Measurements from ENCODE around the gene LYRM1.

Gene LYRM1

DNA sequence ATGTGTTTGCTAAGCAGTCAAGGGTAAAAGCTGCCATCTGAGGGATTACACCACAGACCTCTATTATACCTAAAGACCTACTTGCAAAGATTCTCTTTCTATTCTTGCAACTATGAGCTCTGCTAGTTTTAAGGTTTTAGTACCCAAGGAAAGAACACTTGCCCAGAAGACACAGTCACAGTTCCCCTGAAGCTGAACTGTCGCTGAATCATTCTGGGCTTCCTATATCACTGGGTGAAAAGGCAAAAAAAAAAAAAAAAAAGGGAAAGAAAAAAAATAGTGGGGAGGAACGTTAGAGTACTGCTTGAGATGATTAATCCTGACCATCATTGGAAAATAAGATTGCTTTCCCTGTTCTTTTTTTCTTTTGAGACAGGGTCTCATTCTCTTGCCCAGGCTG lies 37.9 kb downstream of the LYRM1 start:
- Histone ChIP-seq H3K4me1 (ENCODE audit: insufficient read depth, low read length, severe bottlenecking) (no peaks in the 10 kb centered on the region), H3K9me2 (ENCODE audit: low read depth, low read length) (no peaks in the 10 kb centered on the region), H2AFZ (ENCODE audit: low read length) (no peak overlapping the region), H3F3A (ENCODE audit: insufficient read depth, low read length) (no peaks in the 10 kb centered on the region), H3K4me3 (ENCODE audit: low read depth, low read length, poor library complexity, severe bottlenecking) (no peak overlapping the region), H3K9ac (ENCODE audit: low read length) (no peak overlapping the region), H4K20me1 (ENCODE audit: insufficient read depth, low read length) (no peaks in the 10 kb centered on the region), H3K36me3 (ENCODE audit: insufficient read depth, low read length) (no peaks in the 10 kb centered on the region), H3K79me2 (ENCODE audit: insufficient read depth, low read length) (no peaks in the 10 kb centered on the region), H3K9me3 (ENCODE audit: low read length) (no peaks in the 10 kb centered on the region), H3K4me2 (ENCODE audit: low read length) (no peak overlapping the region), H3K27ac (ENCODE audit: low read depth, low read length, poor library complexity, severe bottlenecking) (no peak overlapping the region), H3K27me3 (ENCODE audit: insufficient read depth, low read length) (no peaks in the 10 kb centered on the region; the same call in 1 of the 2 replicates)
- TF ChIP-seq, protein P1, sequence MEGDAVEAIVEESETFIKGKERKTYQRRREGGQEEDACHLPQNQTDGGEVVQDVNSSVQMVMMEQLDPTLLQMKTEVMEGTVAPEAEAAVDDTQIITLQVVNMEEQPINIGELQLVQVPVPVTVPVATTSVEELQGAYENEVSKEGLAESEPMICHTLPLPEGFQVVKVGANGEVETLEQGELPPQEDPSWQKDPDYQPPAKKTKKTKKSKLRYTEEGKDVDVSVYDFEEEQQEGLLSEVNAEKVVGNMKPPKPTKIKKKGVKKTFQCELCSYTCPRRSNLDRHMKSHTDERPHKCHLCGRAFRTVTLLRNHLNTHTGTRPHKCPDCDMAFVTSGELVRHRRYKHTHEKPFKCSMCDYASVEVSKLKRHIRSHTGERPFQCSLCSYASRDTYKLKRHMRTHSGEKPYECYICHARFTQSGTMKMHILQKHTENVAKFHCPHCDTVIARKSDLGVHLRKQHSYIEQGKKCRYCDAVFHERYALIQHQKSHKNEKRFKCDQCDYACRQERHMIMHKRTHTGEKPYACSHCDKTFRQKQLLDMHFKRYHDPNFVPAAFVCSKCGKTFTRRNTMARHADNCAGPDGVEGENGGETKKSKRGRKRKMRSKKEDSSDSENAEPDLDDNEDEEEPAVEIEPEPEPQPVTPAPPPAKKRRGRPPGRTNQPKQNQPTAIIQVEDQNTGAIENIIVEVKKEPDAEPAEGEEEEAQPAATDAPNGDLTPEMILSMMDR (IDR thresholded peaks at IDR 0.05; ENCODE audit: low read length), result no peak
- no peak for TF ChIP-seq EZH2 (IDR thresholded peaks at IDR 0.05; ENCODE audit: borderline replicate concordance, low read length)

- Histone ChIP-seq H3K4me2 (ENCODE audit: low read length) (no peak overlapping the region), H3K36me3 (ENCODE audit: insufficient read depth, low read length) (no peaks in the 10 kb centered on the region), H4K20me1 (ENCODE audit: insufficient read depth, low read length) (no peaks in the 10 kb centered on the region), H3K4me1 (ENCODE audit: insufficient read depth, low read length, severe bottlenecking) (no peaks in the 10 kb centered on the region), H3K27me3 (ENCODE audit: insufficient read depth, low read length) (no peaks in the 10 kb centered on the region; the same call in 1 of the 2 replicates), H3K9me2 (ENCODE audit: low read depth, low read length) (no peaks in the 10 kb centered on the region), H3K27ac (ENCODE audit: low read depth, low read length, poor library complexity, severe bottlenecking) (no peak overlapping the region), H3K9ac (ENCODE audit: low read length) (no peak overlapping the region), H2AFZ (ENCODE audit: low read length) (no peak overlapping the region), H3K79me2 (ENCODE audit: insufficient read depth, low read length) (no peaks in the 10 kb centered on the region), H3K4me3 (ENCODE audit: low read depth, low read length, poor library complexity, severe bottlenecking) (no peak overlapping the region), H3K9me3 (ENCODE audit: low read length) (no peaks in the 10 kb centered on the region), H3F3A (ENCODE audit: insufficient read depth, low read length) (no peaks in the 10 kb centered on the region)
- no peak for TF ChIP-seq EZH2 (IDR thresholded peaks at IDR 0.05; ENCODE audit: borderline replicate concordance, low read length)
- TF ChIP-seq, protein P1 (IDR thresholded peaks at IDR 0.05; ENCODE audit: low read length), result no peak
Measured at GRCh38 chr16:20939611-20940010, 39.0 kb downstream of the LYRM1 start.

GRCh38 chr16:20940871-20941635 lies 40.5 kb downstream of the LYRM1 start:
- no peak overlapping the region for H3K9ac ChIP-seq (ENCODE audit: low read length)
- H3K79me2 ChIP-seq (ENCODE audit: insufficient read depth, low read length), result no peaks in the 10 kb centered on the region
- H3K4me2 ChIP-seq (ENCODE audit: low read length), result no peak overlapping the region
- H3K4me3 ChIP-seq (ENCODE audit: low read depth, low read length, poor library complexity, severe bottlenecking), result no peak overlapping the region
- no peaks in the 10 kb centered on the region for H3K4me1 ChIP-seq (ENCODE audit: insufficient read depth, low read length, severe bottlenecking)
- H4K20me1 ChIP-seq (ENCODE audit: insufficient read depth, low read length), result no peaks in the 10 kb centered on the region
- no peaks in the 10 kb centered on the region for H3K9me3 ChIP-seq (ENCODE audit: low read length)
- H3K36me3 ChIP-seq (ENCODE audit: insufficient read depth, low read length), result no peaks in the 10 kb centered on the region
- no peaks in the 10 kb centered on the region for H3K9me2 ChIP-seq (ENCODE audit: low read depth, low read length)
- no peaks in the 10 kb centered on the region; the same call in 1 of the 2 replicates for H3K27me3 ChIP-seq (ENCODE audit: insufficient read depth, low read length)
- TF ChIP-seq EZH2 (IDR thresholded peaks at IDR 0.05; ENCODE audit: borderline replicate concordance, low read length), result no peak
- TF ChIP-seq, protein P1 (IDR thresholded peaks at IDR 0.05; ENCODE audit: low read length), result no peak
- no peak overlapping the region for H2AFZ ChIP-seq (ENCODE audit: low read length)
- H3F3A ChIP-seq (ENCODE audit: insufficient read depth, low read length), result no peaks in the 10 kb centered on the region
- no peak overlapping the region for H3K27ac ChIP-seq (ENCODE audit: low read depth, low read length, poor library complexity, severe bottlenecking)
